NCI-H187 (cell line): Measurements from ENCODE around the gene HDHD2.

Experiments
- DNase-seq, 2 experiments: peaks; one replicate each; lab custom pipeline; 2025; lab: John Stamatoyannopoulos, UW

The HDHD2 gene

DNA sequence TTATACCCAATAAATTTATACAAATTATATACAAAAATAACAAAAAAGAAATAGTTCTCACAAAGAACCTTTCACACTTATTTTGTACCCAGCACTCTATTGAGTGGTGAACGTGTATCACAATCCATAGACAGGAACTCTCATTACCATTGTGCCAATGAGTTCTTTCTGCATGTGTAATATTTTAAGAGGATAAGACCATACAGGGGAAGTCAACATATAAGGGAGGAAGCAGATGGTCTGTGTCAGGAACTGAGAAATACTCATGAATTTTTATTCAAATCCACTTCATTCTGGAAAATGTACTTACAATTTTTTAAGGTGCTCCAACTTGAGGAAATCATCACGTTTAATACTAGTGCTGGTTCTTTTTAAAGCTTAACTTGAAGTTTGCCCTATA, 87.8 kb downstream of the HDHD2 start:
- no peak for DNase-seq
